GM12878 (cell line): ENCODE measurements around the gene PRADC1. TPM values are rescaled to one million over a fixed set of nuclear protein-coding genes. Genes with fewer than 3 reads are reported as not detected.
A peak's percentile ranks its signal among the peaks of the same experiment; 100 is the strongest.

Source experiments
- CHD4 ChIP-seq: fragments of 200-600 bp; sonication (generic); IDR thresholded peaks from 2 replicates; pipeline ENCODE4 v1.6.1; 2016; ENCODE audit warnings: mild to moderate bottlenecking
- DPF2 ChIP-seq: fragments of 450-650 bp; IDR thresholded peaks from 2 replicates; pipeline ENCODE4 v1.6.1; 2017; ENCODE audit warnings: mild to moderate bottlenecking
- HDAC2 ChIP-seq: fragments of 200-600 bp; sonication (generic); IDR thresholded peaks from 2 replicates; pipeline ENCODE4 v1.6.1; 2017
- IKZF1 ChIP-seq: fragments of 450-650 bp; conservative IDR thresholded peaks from 2 replicates; pipeline ENCODE4 v1.6.1; 2017; ENCODE audit warnings: antibody characterized with exemption, mild to moderate bottlenecking
- LARP7 ChIP-seq: fragments of 450-650 bp; IDR thresholded peaks from 2 replicates; pipeline ENCODE4 v1.6.1; 2017; ENCODE audit warnings: mild to moderate bottlenecking
- MAX ChIP-seq: IDR thresholded peaks from 2 replicates; pipeline ENCODE4 v1.6.1; 2012; ENCODE audit warnings: low read depth, low read length, improper control_type of control experiment
- MEF2B ChIP-seq: fragments of 450-650 bp; IDR thresholded peaks from 2 replicates; pipeline ENCODE4 v1.6.1; 2018; ENCODE audit warnings: mild to moderate bottlenecking, moderate library complexity; ENCODE audit not compliant: partially characterized antibody, poor library complexity, severe bottlenecking
- MTA2 ChIP-seq: fragments of 450-650 bp; IDR thresholded peaks from 2 replicates; pipeline ENCODE4 v1.6.1; 2016; ENCODE audit warnings: low read depth, mild to moderate bottlenecking, moderate library complexity
- RELA ChIP-seq: fragments of 450-650 bp; IDR thresholded peaks from 2 replicates; pipeline ENCODE4 v1.8.0; 2014; ENCODE audit warnings: borderline replicate concordance; ENCODE audit not compliant: partially characterized antibody
- SPI1 ChIP-seq: IDR thresholded peaks from 2 replicates; pipeline ENCODE4 v1.6.1; 2011; ENCODE audit warnings: low read depth, mild to moderate bottlenecking, low read length, moderate library complexity, borderline replicate concordance; ENCODE audit not compliant: insufficient read depth
- SRF ChIP-seq, 2 experiments: IDR thresholded peaks; 2 replicates each; pipeline ENCODE4 v1.6.1; 2011; ENCODE audit warnings: low read depth in 2 of 2, low read length in 2 of 2, mild to moderate bottlenecking in 1 of 2, moderate library complexity in 1 of 2
- TBL1XR1 ChIP-seq: IDR thresholded peaks from 2 replicates; pipeline ENCODE4 v1.6.1; 2012; ENCODE audit warnings: low read depth, low read length, improper control_type of control experiment
- USF1 ChIP-seq: IDR thresholded peaks from 2 replicates; pipeline ENCODE4 v1.6.1; 2011; ENCODE audit warnings: borderline replicate concordance, low read depth, mild to moderate bottlenecking, moderate library complexity, mixed read lengths, low read length; ENCODE audit not compliant: insufficient read depth; ENCODE audit errors: extremely low read length
- ZBED1 ChIP-seq: IDR thresholded peaks from 2 replicates; pipeline ENCODE4 v1.6.1; 2016; ENCODE audit warnings: borderline replicate concordance
- ZBTB33 ChIP-seq: fragments of 450-650 bp; IDR thresholded peaks from 2 replicates; pipeline ENCODE4 v1.6.1; 2017; ENCODE audit warnings: mild to moderate bottlenecking
- ZBTB4 ChIP-seq: fragments of 450-650 bp; formaldehyde crosslinking; IDR thresholded peaks from 2 replicates; pipeline ENCODE4 v1.4.0; 2022; ENCODE audit warnings: mild to moderate bottlenecking, moderate library complexity
- ZSCAN29 ChIP-seq: fragments of 450-650 bp; IDR thresholded peaks from 2 replicates; pipeline ENCODE4 v1.6.1; 2017; ENCODE audit warnings: mild to moderate bottlenecking, moderate library complexity
- polyA plus RNA-seq, 11 experiments: library from polyadenylated mRNA; depleted of rRNA in 4 of 11; unstranded in 6 of 11; stranded (reverse) in 5 of 11; fragments of >200 nt; fragmentation: Nextera tagmentation in 4 of 11; fragmentation: Illumina TruSeq in 1 of 11; extraction: Ambion mirVana in 4 of 11; extraction: Trizol in 1 of 11; gene quantifications; 1 replicate in 1 of 11; 2 replicates in 10 of 11; pipeline versions ENCODE4 v1.2.1 to v1.2.3, GENCODE V29; 2011 to 2016; ENCODE audit warnings: inconsistent platforms in 2 of 11, missing spikeins in 2 of 11, low read depth in 1 of 11
- total RNA-seq, 4 experiments: library from RNA; depleted of rRNA in 3 of 4; stranded (reverse); fragments of >200 nt in 3 of 4; fragmentation: Illumina TruSeq in 1 of 4; extraction: Trizol in 1 of 4; gene quantifications; 2 replicates each; pipeline versions ENCODE4 v1.2.1 to v1.2.3, GENCODE V29; 2013 to 2021
- TF ChIP-seq, protein P1 (sequence below): fragments of 450-650 bp; IDR thresholded peaks from 2 replicates; pipeline ENCODE4 v1.6.1; 2017; ENCODE audit warnings: mild to moderate bottlenecking, low read depth, inconsistent platforms; ENCODE audit not compliant: poor library complexity, severe bottlenecking
- TF ChIP-seq, protein P2 (sequence below): fragments of 150-350 bp; IDR thresholded peaks from 2 replicates; pipeline ENCODE4 v1.6.1; 2014; ENCODE audit warnings: mild to moderate bottlenecking, low read depth, low read length

PRADC1 gene
- total and polyA plus RNA-seq, 10 of the 15 experiments (the other 5 are each of a cell fraction or from before 2014, with no cell fraction given): 3.7 to 39.0 (median 13.8) TPM

DNA sequence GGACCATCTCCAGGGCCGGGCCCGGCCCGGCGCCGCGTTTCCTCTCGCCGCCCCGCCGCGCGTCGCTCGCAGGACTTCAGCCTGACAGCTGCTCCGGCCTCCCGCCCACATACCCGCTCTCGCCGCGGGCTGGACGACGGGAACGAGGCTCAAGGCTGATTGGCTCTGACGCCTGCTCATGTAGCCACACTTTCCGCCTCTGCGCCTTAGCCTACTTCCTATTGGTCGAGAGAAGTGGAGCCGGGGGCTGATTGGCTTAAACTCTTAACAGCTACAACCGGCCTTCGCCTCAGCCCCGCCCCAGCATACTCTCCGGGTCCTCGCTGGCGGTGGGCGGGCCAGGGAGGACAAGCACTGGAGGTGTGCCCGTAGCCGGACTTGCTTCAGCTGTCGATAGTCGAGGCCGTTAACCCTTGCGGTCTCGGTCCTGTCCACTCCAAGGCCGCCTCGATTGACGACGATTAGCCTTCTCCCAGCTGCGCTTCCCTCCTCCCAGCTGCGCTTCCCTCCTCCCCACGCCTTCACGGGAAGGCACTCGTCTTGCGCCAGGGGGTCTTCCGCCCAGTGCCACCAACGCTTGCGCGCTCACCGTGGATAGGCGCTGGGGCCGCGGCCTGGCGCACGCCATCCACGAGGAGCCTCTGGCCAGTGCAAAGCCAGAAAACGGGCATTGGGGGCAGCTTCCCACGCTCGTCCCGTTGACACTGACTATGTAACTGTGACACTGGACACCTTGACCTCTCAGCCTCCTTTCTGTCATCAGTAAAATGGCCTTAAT is at the start of gene PRADC1 (continued):
- TF ChIP-seq, protein P1, sequence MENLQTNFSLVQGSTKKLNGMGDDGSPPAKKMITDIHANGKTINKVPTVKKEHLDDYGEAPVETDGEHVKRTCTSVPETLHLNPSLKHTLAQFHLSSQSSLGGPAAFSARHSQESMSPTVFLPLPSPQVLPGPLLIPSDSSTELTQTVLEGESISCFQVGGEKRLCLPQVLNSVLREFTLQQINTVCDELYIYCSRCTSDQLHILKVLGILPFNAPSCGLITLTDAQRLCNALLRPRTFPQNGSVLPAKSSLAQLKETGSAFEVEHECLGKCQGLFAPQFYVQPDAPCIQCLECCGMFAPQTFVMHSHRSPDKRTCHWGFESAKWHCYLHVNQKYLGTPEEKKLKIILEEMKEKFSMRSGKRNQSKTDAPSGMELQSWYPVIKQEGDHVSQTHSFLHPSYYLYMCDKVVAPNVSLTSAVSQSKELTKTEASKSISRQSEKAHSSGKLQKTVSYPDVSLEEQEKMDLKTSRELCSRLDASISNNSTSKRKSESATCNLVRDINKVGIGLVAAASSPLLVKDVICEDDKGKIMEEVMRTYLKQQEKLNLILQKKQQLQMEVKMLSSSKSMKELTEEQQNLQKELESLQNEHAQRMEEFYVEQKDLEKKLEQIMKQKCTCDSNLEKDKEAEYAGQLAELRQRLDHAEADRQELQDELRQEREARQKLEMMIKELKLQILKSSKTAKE: no peak
- no peak for TF ChIP-seq ZBED1
- no peak for TF ChIP-seq ZSCAN29
- TF ChIP-seq HDAC2: no peak
- TF ChIP-seq LARP7: peak; percentile 11; the same call in 1 of the 2 replicates
- TF ChIP-seq ZBTB4 (CRISPR knock-in tag): no peak
- no peak for TF ChIP-seq IKZF1
- TF ChIP-seq SPI1: no peak
- no peak for TF ChIP-seq USF1
- no peak for TF ChIP-seq TBL1XR1
- TF ChIP-seq MAX: peak; percentile 83
- TF ChIP-seq SRF (IDR thresholded peaks at IDR 0.05; ENCODE audit: low read depth in 2 of 2, low read length in 2 of 2): no peak
- TF ChIP-seq CHD4: no peak
- TF ChIP-seq RELA: no peak
- peak; percentile 90 for TF ChIP-seq DPF2
- no peak for TF ChIP-seq MEF2B
- TF ChIP-seq ZBTB33: no peak
- TF ChIP-seq MTA2: no peak
- TF ChIP-seq, protein P2, sequence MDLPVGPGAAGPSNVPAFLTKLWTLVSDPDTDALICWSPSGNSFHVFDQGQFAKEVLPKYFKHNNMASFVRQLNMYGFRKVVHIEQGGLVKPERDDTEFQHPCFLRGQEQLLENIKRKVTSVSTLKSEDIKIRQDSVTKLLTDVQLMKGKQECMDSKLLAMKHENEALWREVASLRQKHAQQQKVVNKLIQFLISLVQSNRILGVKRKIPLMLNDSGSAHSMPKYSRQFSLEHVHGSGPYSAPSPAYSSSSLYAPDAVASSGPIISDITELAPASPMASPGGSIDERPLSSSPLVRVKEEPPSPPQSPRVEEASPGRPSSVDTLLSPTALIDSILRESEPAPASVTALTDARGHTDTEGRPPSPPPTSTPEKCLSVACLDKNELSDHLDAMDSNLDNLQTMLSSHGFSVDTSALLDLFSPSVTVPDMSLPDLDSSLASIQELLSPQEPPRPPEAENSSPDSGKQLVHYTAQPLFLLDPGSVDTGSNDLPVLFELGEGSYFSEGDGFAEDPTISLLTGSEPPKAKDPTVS: no peak
